IPS DF 6.9 (cell line): Measurements from ENCODE around the gene DDX11.
A peak's percentile ranks its signal among the peaks of the same experiment; 100 is the strongest.
"Not testable (repeated sequence)": the region's sequence is repeated elsewhere in the genome, so short reads cannot be mapped to it uniquely, and the experiment has no call there.

Experiments
- DNase-seq: peaks from one replicate; pipeline ENCODE4 v3.0.0-alpha.2; 2013; ENCODE audit warnings: low read depth, low spot score
- H3K27ac ChIP-seq: one replicate; pipeline ENCODE4 v1.5.1; 2013; ENCODE audit warnings: low read length, control low read depth
- H3K27me3 ChIP-seq: 2 replicates; pipeline ENCODE4 v1.6.1; 2013; ENCODE audit warnings: mild to moderate bottlenecking, low read length; ENCODE audit not compliant: control insufficient read depth, insufficient read depth
- H3K36me3 ChIP-seq: 2 replicates; pipeline ENCODE4 v1.6.1; 2013; ENCODE audit warnings: low read length; ENCODE audit not compliant: control insufficient read depth, insufficient read depth
- H3K4me1 ChIP-seq: 2 replicates; pipeline ENCODE4 v1.6.1; 2013; ENCODE audit warnings: low read length; ENCODE audit not compliant: control insufficient read depth, insufficient read depth
- H3K4me3 ChIP-seq: 2 replicates; pipeline ENCODE4 v1.5.1; 2013; ENCODE audit warnings: mild to moderate bottlenecking, low read length
- H3K9me3 ChIP-seq: 2 replicates; pipeline ENCODE4 v1.6.1; 2013; ENCODE audit warnings: low read length, inconsistent platforms; ENCODE audit not compliant: control insufficient read depth, insufficient read depth
- WGBS: extraction: QIAGEN DNeasy Blood & Tissue Kit; methylation state at CpG from one replicate; pipeline ENCODE4 v1.1.7; 2013; ENCODE audit warnings: mixed read lengths, missing lambda C conversion rate; ENCODE audit not compliant: insufficient read length, insufficient coverage; 5-methylcytosine and 5-hydroxymethylcytosine counted together

DDX11 gene

GRCh38 chr12:31057671-31058070 lies 16.0 kb upstream of the DDX11 start:
- Histone ChIP-seq H3K36me3 (no peaks in the 10 kb centered on the region), H3K9me3 (no peaks in the 10 kb centered on the region), H3K27ac (no peak overlapping the region), H3K4me1 (no peaks in the 10 kb centered on the region), H3K27me3 (no peaks in the 10 kb centered on the region), H3K4me3 (no peak overlapping the region)
- DNase-seq: no peak
- no CpG with 5 or more reads among the region's 4 CpGs for WGBS

DNA sequence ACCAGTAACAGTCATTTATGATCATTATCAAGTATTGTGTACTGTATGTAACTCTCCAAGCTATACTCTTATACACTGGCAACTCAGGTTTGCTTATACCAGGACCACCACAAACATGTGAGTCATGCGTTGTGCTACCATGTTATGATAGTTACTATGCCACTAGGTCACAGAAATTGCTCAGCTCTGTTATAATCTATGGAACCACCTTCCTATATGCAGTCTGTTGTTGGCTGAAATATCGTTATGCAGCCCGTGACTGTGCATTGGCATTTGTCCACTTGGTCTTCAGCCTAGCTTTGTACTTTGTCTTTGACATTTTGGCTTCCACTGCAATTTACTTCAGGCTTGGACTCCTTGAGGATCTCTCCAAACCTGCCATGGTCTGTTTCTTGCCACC lies 7.5 kb upstream of the DDX11 start:
- H3K9me3 ChIP-seq, DNase-seq: not testable (repeated sequence)
- no CpG with 5 or more reads among the region's 3 CpGs for WGBS

GRCh38 chr12:31067656-31068055 lies 6.0 kb upstream of the DDX11 start:
- WGBS: no CpG with 5 or more reads among the region's 2 CpGs
- H3K36me3 ChIP-seq, H3K27me3 ChIP-seq, DNase-seq, H3K27ac ChIP-seq, H3K9me3 ChIP-seq, H3K4me3 ChIP-seq, H3K4me1 ChIP-seq: not testable (repeated sequence)

More for the DNA sequence above, 7.5 kb upstream of the DDX11 start:
- H3K27me3 ChIP-seq, H3K4me3 ChIP-seq, H3K4me1 ChIP-seq, H3K36me3 ChIP-seq, H3K27ac ChIP-seq: not testable (repeated sequence)

GRCh38 chr12:31070971-31071740 lies 2.5 kb upstream of the DDX11 start:
- WGBS: no CpG with 5 or more reads among the region's 53 CpGs
- H3K9me3 ChIP-seq, DNase-seq, H3K4me3 ChIP-seq, H3K27me3 ChIP-seq, H3K4me1 ChIP-seq, H3K36me3 ChIP-seq, H3K27ac ChIP-seq: not testable (repeated sequence)

DNA sequence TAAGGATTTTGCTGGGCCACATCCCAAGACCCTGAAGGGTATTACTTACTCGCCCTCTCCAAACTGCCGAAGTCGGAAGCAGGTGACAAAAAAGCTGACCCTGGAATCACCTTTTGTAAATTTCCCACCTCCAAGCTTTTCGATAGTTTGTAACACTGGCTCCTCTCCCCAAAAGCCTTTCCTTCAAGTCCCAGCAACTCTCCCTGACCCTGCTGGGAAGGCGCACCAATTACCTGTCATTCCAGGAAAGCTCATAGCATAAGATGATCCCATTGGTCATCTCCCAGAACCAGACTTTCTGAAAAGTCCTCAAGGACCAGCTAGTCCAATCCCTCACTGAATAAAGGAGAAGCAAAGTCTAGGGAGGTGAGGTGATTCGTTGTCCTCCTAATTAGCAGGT lies 698 bp upstream of the DDX11 start:
- WGBS: no CpG with 5 or more reads among the region's 6 CpGs
- not testable (repeated sequence) for DNase-seq, H3K36me3 ChIP-seq, H3K4me1 ChIP-seq, H3K9me3 ChIP-seq, H3K27me3 ChIP-seq, H3K27ac ChIP-seq
- peak overlapping the region; percentile 20; the same call in 1 of the 2 replicates for H3K4me3 ChIP-seq

DNA sequence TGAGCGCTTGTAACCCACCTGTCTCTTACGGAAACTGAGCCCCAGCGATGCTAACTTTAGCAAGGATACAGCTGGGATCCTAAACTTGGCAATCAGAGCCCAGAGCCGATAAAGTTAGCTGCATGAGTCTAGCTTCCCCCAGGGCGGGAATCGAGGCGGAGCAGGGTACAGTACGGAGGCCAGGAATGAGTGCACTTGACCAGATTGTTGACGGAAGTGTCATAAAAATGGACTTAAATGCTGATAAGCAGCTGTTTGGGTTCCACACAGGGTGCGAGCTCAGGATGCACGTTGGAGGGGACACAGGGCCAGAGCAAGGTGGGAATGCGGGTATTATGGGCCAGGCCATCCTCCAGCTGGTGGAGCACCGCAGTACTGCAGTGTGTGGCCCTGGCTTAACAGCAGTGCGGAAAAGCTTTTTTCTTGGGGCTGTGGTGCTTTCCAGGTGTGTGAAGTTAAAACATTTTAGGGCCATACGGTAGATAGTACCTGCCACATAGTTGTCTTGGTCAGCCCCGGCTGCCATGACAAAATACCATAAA lies 744 bp downstream of the DDX11 start:
- not testable (repeated sequence) for H3K27me3 ChIP-seq, H3K9me3 ChIP-seq, DNase-seq, H3K4me1 ChIP-seq, H3K36me3 ChIP-seq, H3K27ac ChIP-seq
- peak overlapping the region; percentile 79 for H3K4me3 ChIP-seq
- no CpG with 5 or more reads among the region's 16 CpGs for WGBS

- H3K4me3 ChIP-seq, H3K27ac ChIP-seq, H3K27me3 ChIP-seq, H3K9me3 ChIP-seq, DNase-seq, H3K36me3 ChIP-seq, H3K4me1 ChIP-seq: not testable (repeated sequence)
- WGBS: no CpG with 5 or more reads among the region's 11 CpGs
Observed at GRCh38 chr12:31076150-31076549, 2.5 kb downstream of the DDX11 start.

GRCh38 chr12:31077095-31077494 lies 3.4 kb downstream of the DDX11 start:
- H3K36me3 ChIP-seq, H3K9me3 ChIP-seq, DNase-seq, H3K4me3 ChIP-seq, H3K4me1 ChIP-seq, H3K27ac ChIP-seq, H3K27me3 ChIP-seq: not testable (repeated sequence)
- WGBS: no CpG with 5 or more reads among the region's 4 CpGs

GRCh38 chr12:31077998-31078397 lies 4.3 kb downstream of the DDX11 start:
- not testable (repeated sequence) for DNase-seq, H3K27me3 ChIP-seq, H3K27ac ChIP-seq, H3K36me3 ChIP-seq, H3K4me3 ChIP-seq, H3K4me1 ChIP-seq, H3K9me3 ChIP-seq
- no CpG with 5 or more reads among the region's 8 CpGs for WGBS

- DNase-seq, H3K27me3 ChIP-seq, H3K36me3 ChIP-seq, H3K4me3 ChIP-seq, H3K9me3 ChIP-seq, H3K4me1 ChIP-seq, H3K27ac ChIP-seq: not testable (repeated sequence)
- WGBS: no CpG with 5 or more reads among the region's 6 CpGs
Observed at GRCh38 chr12:31079421-31079820, 5.8 kb downstream of the DDX11 start.

- H3K4me3 ChIP-seq, H3K27ac ChIP-seq, H3K4me1 ChIP-seq, DNase-seq, H3K27me3 ChIP-seq, H3K36me3 ChIP-seq, H3K9me3 ChIP-seq: not testable (repeated sequence)
- no CpG with 5 or more reads among the region's 6 CpGs for WGBS
Observed at GRCh38 chr12:31080221-31080620, 6.6 kb downstream of the DDX11 start.
